ENCODE results near the gene PRR14L.

- TF ChIP-seq CTCF (IDR thresholded peaks at IDR 0.05; ENCODE audit: low read length): no peak
- no peak for TF ChIP-seq EZH2 (optimal IDR thresholded peaks at IDR 0.05; ENCODE audit: low read depth, low read length)
These were observed 7.8 kb downstream of the PRR14L start for GRCh38 chr22:31742115-31742514.

Data from MM.1S (cell line).